Neural progenitor cell (in vitro differentiated cells): ENCODE measurements around the gene LCAT. TPM values are rescaled to one million over a fixed set of nuclear protein-coding genes. Genes with fewer than 3 reads are reported as not detected.

Experiments used
- DNase-seq: peaks from one replicate; pipeline ENCODE4 v3.0.0-alpha.2; 2016; ENCODE audit warnings: low spot score
- H2AFZ ChIP-seq: fragments of 200-600 bp; sonication (generic); replicated peaks from 2 replicates; pipeline ENCODE4 v1.6.1; 2016; ENCODE audit warnings: antibody characterized with exemption
- H3F3A ChIP-seq: fragments of 200-600 bp; sonication (generic); 2 replicates; pipeline ENCODE4 v1.6.1; 2016; ENCODE audit warnings: antibody characterized with exemption, low read depth
- H3K27ac ChIP-seq: fragments of 200-600 bp; sonication (generic); 2 replicates; pipeline ENCODE4 v1.5.1; 2016; ENCODE audit warnings: mild to moderate bottlenecking
- H3K27me3 ChIP-seq: fragments of 200-600 bp; sonication (generic); 2 replicates; pipeline ENCODE4 v1.6.1; 2016; ENCODE audit warnings: mild to moderate bottlenecking, moderate library complexity
- H3K36me3 ChIP-seq: fragments of 200-600 bp; sonication (generic); 2 replicates; pipeline ENCODE4 v1.5.1; 2016
- H3K4me1 ChIP-seq: fragments of 200-600 bp; sonication (generic); 2 replicates; pipeline ENCODE4 v1.6.1; 2016; ENCODE audit warnings: mixed run types
- H3K4me2 ChIP-seq: fragments of 200-600 bp; sonication (generic); 2 replicates; pipeline ENCODE4 v1.6.1; 2016
- H3K4me3 ChIP-seq: fragments of 200-600 bp; sonication (generic); 2 replicates; pipeline ENCODE4 v1.5.1; 2016
- H3K79me2 ChIP-seq: fragments of 200-600 bp; sonication (generic); 2 replicates; pipeline ENCODE4 v1.6.1; 2016; ENCODE audit warnings: low read depth
- H3K9ac ChIP-seq: fragments of 200-600 bp; sonication (generic); 2 replicates; pipeline ENCODE4 v1.6.1; 2016
- H3K9me3 ChIP-seq: fragments of 200-600 bp; sonication (generic); 2 replicates; pipeline ENCODE4 v1.5.1; 2016; ENCODE audit warnings: low read depth
- H4K20me1 ChIP-seq: fragments of 200-600 bp; sonication (generic); 2 replicates; pipeline ENCODE4 v1.6.1; 2016; ENCODE audit warnings: low read depth
- H3K27ac Mint-ChIP-seq: 3 replicates; pipeline ENCODE4 v1.8.0; 2021; ENCODE audit warnings: mixed read lengths
- H3K27me3 Mint-ChIP-seq: 2 replicates; pipeline ENCODE4 v1.8.0; 2022; ENCODE audit warnings: low read depth, mild to moderate bottlenecking, inconsistent platforms, moderate library complexity, mixed read lengths; ENCODE audit not compliant: insufficient read depth
- H3K36me3 Mint-ChIP-seq: 3 replicates; pipeline ENCODE4 v1.8.0; 2021; ENCODE audit warnings: mixed read lengths
- H3K4me1 Mint-ChIP-seq: 3 replicates; pipeline ENCODE4 v1.8.0; 2021; ENCODE audit warnings: mixed read lengths
- H3K4me3 Mint-ChIP-seq: 3 replicates; pipeline ENCODE4 v1.8.0; 2021; ENCODE audit warnings: mild to moderate bottlenecking, moderate library complexity, mixed read lengths
- H3K9me3 Mint-ChIP-seq: 3 replicates; pipeline ENCODE4 v1.8.0; 2020; ENCODE audit warnings: mixed read lengths
- EZH2 ChIP-seq: fragments of 200-600 bp; sonication (generic); IDR thresholded peaks from 2 replicates; pipeline ENCODE4 v1.6.1; 2017; ENCODE audit warnings: antibody characterized with exemption, mild to moderate bottlenecking, moderate library complexity
- EZH2phosphoT487 ChIP-seq: fragments of 200-600 bp; sonication (generic); IDR thresholded peaks from 2 replicates; pipeline ENCODE4 v1.6.1; 2017; ENCODE audit warnings: antibody characterized with exemption
- total RNA-seq: library from RNA; depleted of rRNA; stranded (reverse); fragments of >200 nt; gene quantifications from 2 replicates; pipeline ENCODE4 v1.2.3, GENCODE V29; 2015; ENCODE audit warnings: low replicate concordance
- TF ChIP-seq, protein P1 (sequence below): fragments of 200-600 bp; sonication (generic); IDR thresholded peaks from 2 replicates; pipeline ENCODE4 v1.5.1; 2017; ENCODE audit warnings: antibody characterized with exemption, mild to moderate bottlenecking

Gene LCAT
- total RNA-seq, 1 donor from 2014 or later, result 1.5 TPM

DNA sequence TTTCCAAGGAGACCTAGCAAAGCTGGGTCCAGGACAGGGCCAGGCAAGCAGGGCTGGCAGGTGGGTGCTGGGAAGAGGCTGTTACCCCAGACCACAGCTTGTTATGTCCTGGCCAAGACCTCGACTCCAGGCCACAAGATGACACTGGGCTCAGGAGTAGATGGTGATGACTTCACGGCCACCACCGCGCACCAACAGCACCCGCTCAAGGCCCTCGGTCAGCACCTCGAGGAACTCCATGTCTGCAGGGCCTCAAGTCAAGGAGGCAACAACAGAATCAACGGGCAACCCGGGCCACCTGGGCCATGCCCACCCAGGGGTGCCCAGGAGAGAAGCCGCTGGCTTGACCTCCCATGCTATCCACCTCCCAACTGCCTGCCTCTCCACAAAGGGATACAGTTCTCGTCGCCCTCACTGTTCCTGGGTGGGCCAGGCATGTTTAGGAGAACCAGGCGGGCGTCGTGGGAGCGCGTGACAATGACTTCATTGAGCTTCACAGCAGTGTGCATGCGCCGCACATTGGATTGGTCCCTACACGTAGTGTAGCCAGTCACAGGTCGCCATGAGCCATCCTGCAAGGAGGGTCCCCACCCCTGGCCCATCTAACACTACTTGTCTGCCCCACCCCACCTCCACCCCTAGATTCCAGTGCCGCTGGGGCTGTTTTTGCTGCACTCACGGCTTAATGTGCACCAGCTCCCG is 921 bp upstream of the LCAT start:
- Histone ChIP-seq H4K20me1 (peaks cover 37% of the 10 kb centered on the region), H3K4me3 (no peak overlapping the region), H3K9me3 (no peaks in the 10 kb centered on the region), H3K4me2 (peak overlapping the region; percentile 57), H3K27me3 (no peaks in the 10 kb centered on the region), H3K9ac (no peak overlapping the region), H3K79me2 (no peaks in the 10 kb centered on the region), H3K36me3 (no peaks in the 10 kb centered on the region), H3K4me1 (peaks cover 16% of the 10 kb centered on the region), H2AFZ (no peak overlapping the region), H3K27ac (peak overlapping the region; percentile 78), H3F3A (peaks cover 36% of the 10 kb centered on the region)
- no peaks in the 10 kb centered on the region for H3K36me3 Mint-ChIP-seq
- H3K4me3 Mint-ChIP-seq, result no peak overlapping the region
- TF ChIP-seq EZH2 (no peak), EZH2phosphoT487 (no peak)
- TF ChIP-seq, protein P1, sequence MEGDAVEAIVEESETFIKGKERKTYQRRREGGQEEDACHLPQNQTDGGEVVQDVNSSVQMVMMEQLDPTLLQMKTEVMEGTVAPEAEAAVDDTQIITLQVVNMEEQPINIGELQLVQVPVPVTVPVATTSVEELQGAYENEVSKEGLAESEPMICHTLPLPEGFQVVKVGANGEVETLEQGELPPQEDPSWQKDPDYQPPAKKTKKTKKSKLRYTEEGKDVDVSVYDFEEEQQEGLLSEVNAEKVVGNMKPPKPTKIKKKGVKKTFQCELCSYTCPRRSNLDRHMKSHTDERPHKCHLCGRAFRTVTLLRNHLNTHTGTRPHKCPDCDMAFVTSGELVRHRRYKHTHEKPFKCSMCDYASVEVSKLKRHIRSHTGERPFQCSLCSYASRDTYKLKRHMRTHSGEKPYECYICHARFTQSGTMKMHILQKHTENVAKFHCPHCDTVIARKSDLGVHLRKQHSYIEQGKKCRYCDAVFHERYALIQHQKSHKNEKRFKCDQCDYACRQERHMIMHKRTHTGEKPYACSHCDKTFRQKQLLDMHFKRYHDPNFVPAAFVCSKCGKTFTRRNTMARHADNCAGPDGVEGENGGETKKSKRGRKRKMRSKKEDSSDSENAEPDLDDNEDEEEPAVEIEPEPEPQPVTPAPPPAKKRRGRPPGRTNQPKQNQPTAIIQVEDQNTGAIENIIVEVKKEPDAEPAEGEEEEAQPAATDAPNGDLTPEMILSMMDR, result no peak
- H3K9me3 Mint-ChIP-seq, result no peaks in the 10 kb centered on the region
- H3K4me1 Mint-ChIP-seq, result peaks cover 20% of the 10 kb centered on the region
- peaks cover 5% of the 10 kb centered on the region for H3K27me3 Mint-ChIP-seq
- H3K27ac Mint-ChIP-seq, result no peak overlapping the region
- no peak for DNase-seq

DNA sequence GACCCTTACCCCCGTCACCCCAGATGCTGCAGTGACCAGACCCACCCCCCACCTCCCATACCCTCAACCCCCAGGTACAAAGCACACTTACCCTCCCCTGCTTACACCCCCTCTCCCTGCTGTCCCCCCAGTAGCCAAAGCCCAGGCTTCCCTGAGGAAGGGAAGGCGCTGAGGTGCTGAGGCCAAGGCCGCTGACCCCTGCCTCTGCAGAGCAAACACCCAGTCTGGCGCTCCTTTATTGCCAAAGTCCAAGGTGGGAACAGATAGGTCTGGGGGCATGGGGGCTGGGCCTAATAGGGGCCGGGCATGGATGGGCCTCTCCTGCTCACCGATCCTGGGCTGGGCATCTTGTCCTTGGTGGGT is 683 bp downstream of the LCAT start:
- no peak overlapping the region for H3K4me3 Mint-ChIP-seq
- H3K9me3 Mint-ChIP-seq, result no peaks in the 10 kb centered on the region

DNA sequence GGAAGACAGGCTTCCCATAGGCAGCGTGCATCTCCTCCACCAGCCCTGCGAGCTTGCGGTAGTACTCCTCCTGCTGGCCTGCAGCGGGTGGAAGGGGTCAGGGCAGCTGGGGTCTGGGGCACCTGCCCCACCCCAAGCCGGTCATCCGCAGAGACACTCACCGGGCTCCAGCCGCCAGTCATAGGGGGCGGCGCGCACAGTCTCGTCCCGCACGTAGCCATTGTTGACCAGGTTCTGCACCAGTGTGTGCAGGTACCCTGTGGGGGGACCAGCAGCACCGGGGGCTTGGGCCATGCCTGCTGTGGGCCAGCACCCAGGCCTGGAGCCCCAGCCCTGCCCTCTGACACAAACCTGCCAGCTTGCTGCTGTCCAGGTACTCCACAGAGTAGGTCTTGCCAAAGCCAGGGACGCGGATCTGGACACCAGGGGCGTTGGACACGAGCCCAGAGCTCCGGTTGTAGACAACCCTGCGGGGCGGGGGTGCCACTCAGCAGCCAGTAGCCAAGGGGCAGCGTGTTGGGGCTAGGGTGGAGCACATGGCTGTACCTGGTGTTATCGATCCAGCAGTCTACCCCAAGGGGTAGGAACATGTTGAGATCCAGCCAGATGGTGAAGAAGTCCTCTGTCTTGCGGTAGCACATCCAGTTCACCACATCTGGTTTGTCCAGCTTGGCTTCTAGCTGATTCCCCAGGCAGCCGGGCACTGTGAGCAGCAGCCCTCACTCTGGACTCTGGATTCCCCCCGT is 1.2 kb downstream of the LCAT start:
- DNase-seq, result no peak
- peaks cover 1% of the 10 kb centered on the region for H3K36me3 Mint-ChIP-seq
- H3K4me1 Mint-ChIP-seq, result peaks cover 20% of the 10 kb centered on the region
- H3K9ac ChIP-seq, result no peak overlapping the region
- no peaks in the 10 kb centered on the region for H3K36me3 ChIP-seq
- TF ChIP-seq EZH2phosphoT487 (no peak), EZH2 (no peak)
- TF ChIP-seq, protein P1, result no peak
- H4K20me1 ChIP-seq, result peaks cover 37% of the 10 kb centered on the region
- no peak overlapping the region for H2AFZ ChIP-seq
- no peak overlapping the region for H3K27ac Mint-ChIP-seq
- H3K4me2 ChIP-seq, result no peak overlapping the region
- H3F3A ChIP-seq, result peaks cover 36% of the 10 kb centered on the region
- H3K79me2 ChIP-seq, result no peaks in the 10 kb centered on the region
- H3K27ac ChIP-seq, result no peak overlapping the region
- H3K9me3 ChIP-seq, result no peaks in the 10 kb centered on the region
- no peak overlapping the region for H3K4me3 Mint-ChIP-seq
- H3K27me3 ChIP-seq, result no peaks in the 10 kb centered on the region
- H3K4me1 ChIP-seq, result peaks cover 16% of the 10 kb centered on the region
- H3K9me3 Mint-ChIP-seq, result no peaks in the 10 kb centered on the region
- peaks cover 3% of the 10 kb centered on the region for H3K27me3 Mint-ChIP-seq
- H3K4me3 ChIP-seq, result no peak overlapping the region

More for the DNA sequence above, 683 bp downstream of the LCAT start:
- Histone ChIP-seq H2AFZ (no peak overlapping the region), H3K79me2 (no peaks in the 10 kb centered on the region), H4K20me1 (peaks cover 37% of the 10 kb centered on the region), H3K9ac (no peak overlapping the region), H3K27me3 (no peaks in the 10 kb centered on the region), H3K36me3 (no peaks in the 10 kb centered on the region), H3K27ac (no peak overlapping the region), H3K4me3 (no peak overlapping the region), H3K9me3 (no peaks in the 10 kb centered on the region), H3F3A (peaks cover 36% of the 10 kb centered on the region), H3K4me1 (peaks cover 16% of the 10 kb centered on the region), H3K4me2 (no peak overlapping the region)
- Mint-ChIP-seq H3K27ac (peak overlapping the region; percentile 33), H3K4me1 (peaks cover 20% of the 10 kb centered on the region), H3K36me3 (peaks cover 1% of the 10 kb centered on the region), H3K27me3 (peaks cover 4% of the 10 kb centered on the region)
- TF ChIP-seq EZH2phosphoT487 (no peak), EZH2 (no peak)
- TF ChIP-seq, protein P1, result no peak
- DNase-seq, result no peak
